HepG2 (cell line): ENCODE results near the gene ANAPC2. TPM values are rescaled to one million over a fixed set of nuclear protein-coding genes. Genes with fewer than 3 reads are reported as not detected.

Experiments
- ATAC-seq: fragments of 200-7000 bp; cut with Tn5 transposase; 3 replicates; pipeline ENCODE4 v1.9.1; 2020; ENCODE audit warnings: mild to moderate bottlenecking, moderate library complexity
- BruUV-seq: library from RNA; stranded (reverse); fragments of 400-500 nt; replicated peaks from 2 replicates; lab custom pipeline; 2021; lab: Mats Ljungman, UMichigan
- CTCF ChIA-PET: fragments of 300-600 bp; formaldehyde crosslinking; extraction: SDS; loops from one replicate; lab custom pipeline; 2021; ENCODE audit warnings: low total read pairs, inconsistent platforms, low intra/inter-chr PET ratio; lab: Yijun Ruan, JAX
- POLR2A ChIA-PET: fragments of 350-600 bp; sonication (Branson Sonifier 250); formaldehyde crosslinking; loops from one replicate; lab custom pipeline; 2020; ENCODE audit warnings: antibody characterized with exemption, inconsistent platforms; lab: Yijun Ruan, JAX
- DNase-seq: peaks from one replicate; pipeline ENCODE4 v3.0.0-alpha.2; 2015; ENCODE audit warnings: low spot score
- FAIRE-seq: peaks from 3 replicates; lab custom pipeline; 2011; peaks lifted over from hg19 to GRCh38; lab: Jason Lieb, UNC
- H2AFZ ChIP-seq: one replicate; pipeline ENCODE4 v1.6.1; 2011; ENCODE audit warnings: low read length, inconsistent platforms
- H3K27ac ChIP-seq: fragments of 300-600 bp; 3 replicates; pipeline ENCODE4 v1.8.0; 2011; ENCODE audit warnings: mixed run types, mild to moderate bottlenecking, mixed read lengths, low read length, inconsistent platforms; ENCODE audit not compliant: insufficient read depth; ENCODE audit errors: extremely low read length
- H3K27me3 ChIP-seq, 2 experiments: fragments of 200-600 bp in 1 of 2; 2 replicates in 1 of 2; 3 replicates in 1 of 2; pipeline versions ENCODE4 v1.6.0 to v1.8.0; 2011; ENCODE audit warnings: low read length in 2 of 2, mild to moderate bottlenecking in 2 of 2, moderate library complexity in 2 of 2, inconsistent platforms in 1 of 2; ENCODE audit not compliant: insufficient read depth in 2 of 2, control insufficient read depth in 1 of 2
- H3K36me3 ChIP-seq, 2 experiments: fragments of 200-600 bp in 1 of 2; replicated peaks in 1 of 2; 2 replicates in 1 of 2; 3 replicates in 1 of 2; pipeline versions ENCODE4 v1.5.1 to v1.8.0; 2011; ENCODE audit warnings: low read length in 2 of 2, inconsistent platforms in 1 of 2; ENCODE audit not compliant: insufficient read depth in 2 of 2, control insufficient read depth in 1 of 2
- H3K4me1 ChIP-seq: 2 replicates; pipeline ENCODE4 v1.5.1; 2012; ENCODE audit warnings: low read length, inconsistent platforms; ENCODE audit not compliant: insufficient read depth
- H3K4me2 ChIP-seq: 2 replicates; pipeline ENCODE4 v1.6.0; 2011; ENCODE audit warnings: low read depth, low read length, inconsistent platforms
- H3K4me3 ChIP-seq, 3 experiments: fragments of 200-600 bp in 1 of 3; sonication (generic), shearing (Covaris generic) in 1 of 3; replicated peaks in 1 of 3; 2 replicates each; pipeline ENCODE4 v1.5.1; 2011 to 2016; ENCODE audit warnings: low read length in 3 of 3, inconsistent platforms in 2 of 3, low read depth in 2 of 3, mild to moderate bottlenecking in 2 of 3, control low read depth in 1 of 3, mixed read lengths in 1 of 3; ENCODE audit not compliant: insufficient read depth in 1 of 3
- H3K79me2 ChIP-seq: one replicate; pipeline ENCODE4 v1.6.1; 2011; ENCODE audit warnings: low read length, inconsistent platforms; ENCODE audit not compliant: insufficient read depth
- H3K9ac ChIP-seq: 2 replicates; pipeline ENCODE4 v1.6.0; 2011; ENCODE audit warnings: mild to moderate bottlenecking, low read depth, low read length, inconsistent platforms; ENCODE audit not compliant: insufficient read depth
- H3K9me3 ChIP-seq: 2 replicates; pipeline ENCODE4 v1.5.1; 2012; ENCODE audit warnings: mild to moderate bottlenecking, low read length
- H4K20me1 ChIP-seq: 2 replicates; pipeline ENCODE4 v1.6.0; 2011; ENCODE audit warnings: inconsistent platforms, mild to moderate bottlenecking, low read length, moderate library complexity; ENCODE audit not compliant: insufficient read depth
- ARID2 ChIP-seq: sonication (generic); formaldehyde crosslinking; IDR thresholded peaks from 2 replicates; pipeline ENCODE4 v1.8.1; 2022; ENCODE audit warnings: mild to moderate bottlenecking, missing genetic modification reagents, borderline replicate concordance
- ETV6 ChIP-seq: sonication (generic); formaldehyde crosslinking; conservative IDR thresholded peaks from 2 replicates; pipeline ENCODE4 v1.4.0; 2020; ENCODE audit warnings: missing genetic modification reagents
- HDAC1 ChIP-seq: sonication (generic); formaldehyde crosslinking; IDR thresholded peaks from 2 replicates; pipeline ENCODE4 v1.5.1; 2020; ENCODE audit warnings: mild to moderate bottlenecking, missing genetic modification reagents
- HNRNPK ChIP-seq: fragments of 200-400 bp; formaldehyde crosslinking; IDR thresholded peaks from 2 replicates; pipeline ENCODE4 v1.6.1; 2018; ENCODE audit warnings: low read length, low read depth, moderate library complexity, mild to moderate bottlenecking; ENCODE audit not compliant: poor library complexity, severe bottlenecking
- PCBP1 ChIP-seq: fragments of 200-400 bp; formaldehyde crosslinking; IDR thresholded peaks from 2 replicates; pipeline ENCODE4 v1.6.1; 2017; ENCODE audit warnings: mild to moderate bottlenecking, low read depth, low read length, borderline replicate concordance
- REL ChIP-seq: sonication (generic); formaldehyde crosslinking; conservative IDR thresholded peaks from 2 replicates; pipeline ENCODE4 v1.8.0; 2022; ENCODE audit warnings: mild to moderate bottlenecking, missing genetic modification reagents, moderate library complexity
- WGBS: methylation state at CpG from one replicate; pipeline ENCODE4 v1.1.6; 2017; ENCODE audit warnings: low lambda C conversion rate; 5-methylcytosine and 5-hydroxymethylcytosine counted together
- in situ Hi-C: cut with HindIII; loops from 2 replicates; pipeline ENCODE4 v1.10.0; 2017; ENCODE audit warnings: low pct_unique_long_range_greater_than_20kb; ENCODE audit not compliant: extremely low pct_ligation_motif_present
- intact Hi-C: fragments of 100-400 bp; cut with micrococcal nuclease; formaldehyde crosslinking; loops from one replicate; pipeline ENCODE4 v1.10.0; 2022; ENCODE audit not compliant: unreplicated experiment
- polyA plus RNA-seq, 8 experiments: library from polyadenylated mRNA; depleted of rRNA in 3 of 8; stranded (reverse) in 7 of 8; unstranded in 1 of 8; fragments of >200 nt; fragmentation: Illumina TruSeq in 4 of 8; extraction: Trizol in 4 of 8; gene quantifications; 2 replicates each; pipeline versions ENCODE4 v1.2.1 to v1.2.3, GENCODE V29; 2011 to 2016; ENCODE audit warnings: low read depth in 4 of 8, missing spikeins in 1 of 8, mixed read lengths in 1 of 8; ENCODE audit not compliant: insufficient read depth in 1 of 8
- total RNA-seq, 5 experiments: library from RNA; depleted of rRNA; stranded (reverse); fragments of >200 nt; fragmentation: Illumina TruSeq; extraction: Trizol; gene quantifications; 2 replicates each; pipeline ENCODE4 v1.2.3, GENCODE V29; 2016; ENCODE audit warnings: low read depth in 1 of 5
- TF ChIP-seq, protein P1 (sequence below), 2 experiments: sonication (generic) in 1 of 2; formaldehyde crosslinking in 1 of 2; IDR thresholded peaks; 2 replicates each; pipeline versions ENCODE4 v1.4.0 to v1.6.1; 2018 to 2020; ENCODE audit warnings: missing genetic modification reagents in 2 of 2, borderline replicate concordance in 1 of 2, low read depth in 1 of 2, mild to moderate bottlenecking in 1 of 2, missing biosample characterization in 1 of 2

Gene ANAPC2
- total and polyA plus RNA-seq, 2 of the 13 experiments (the other 11 are each of a cell fraction or from before 2014, with no cell fraction given): 12.3 to 15.4 TPM

DNA sequence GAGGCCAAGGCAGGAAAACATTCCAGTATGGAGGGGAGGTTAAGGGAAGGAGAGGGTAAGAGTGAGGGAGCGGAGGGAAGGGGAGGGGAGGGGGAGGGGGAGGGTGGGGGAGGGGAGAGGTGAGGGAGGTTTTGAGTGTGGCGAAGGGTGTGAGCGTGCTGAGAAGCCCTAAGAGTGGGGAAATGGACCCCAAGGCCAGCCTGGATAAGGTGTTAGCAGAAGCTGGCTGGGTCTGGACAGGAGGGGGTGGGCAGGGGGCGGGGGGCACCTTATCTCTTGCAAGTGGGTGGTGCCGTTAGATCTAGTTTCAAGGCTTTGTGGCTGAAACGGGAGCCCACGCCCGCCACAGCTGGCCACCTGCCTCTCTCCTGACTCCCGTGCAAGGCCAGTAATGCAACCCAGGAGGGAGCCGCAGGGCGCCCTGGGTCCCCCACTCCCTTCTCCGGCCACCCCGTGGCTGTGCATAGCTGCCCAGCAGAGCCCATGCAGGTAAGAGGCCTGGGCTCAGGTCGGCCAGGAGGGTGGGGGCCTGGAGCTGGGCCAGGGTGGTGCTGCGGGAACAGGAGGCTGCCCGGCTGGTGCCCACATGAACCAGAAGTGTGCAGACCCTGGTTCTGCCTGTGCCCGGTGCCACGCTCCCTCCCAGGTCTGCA lies 39.6 kb upstream of the ANAPC2 start:
- H3K9me3 ChIP-seq: no peaks in the 10 kb centered on the region
- no peaks in the 10 kb centered on the region for H4K20me1 ChIP-seq
- no TSS peak for BruUV-seq
- in situ Hi-C loops (loop anchor here (5.0 kb wide), 2 partner anchors 41 to 116 kb away; partner anchors contain the start of genes ANAPC2, DPP7 and SSNA1), intact Hi-C loops (loop anchor here (2.0 kb wide), 2 partner anchors 39 to 107 kb away; partner anchors contain the start of genes ANAPC2 and SSNA1)
- ATAC-seq: no peak
- POLR2A ChIA-PET: interaction anchor here (0.9 to 13.4 kb wide), 10 partner anchors 10 to 110 kb away, joined by 3 to 225 read pairs (median 4); partner anchors contain the start of genes NDOR1, SSNA1, TMEM203 and TPRN
- no peak for DNase-seq
- peaks cover 79% of the 10 kb centered on the region for H3K4me1 ChIP-seq
- no peak overlapping the region for H3K27ac ChIP-seq
- CTCF ChIA-PET: interaction anchor here (0.7 to 1.5 kb wide), 5 partner anchors 9 to 65 kb away, joined by 3 to 16 read pairs (median 3); partner anchors contain the start of genes ANAPC2 and SSNA1
- H3K4me2 ChIP-seq: peak overlapping the region; percentile 96
- no peaks in the 10 kb centered on the region; a peak in 1 of 5 replicates for H3K27me3 ChIP-seq
- no peak overlapping the region for H2AFZ ChIP-seq
- H3K79me2 ChIP-seq: no peaks in the 10 kb centered on the region
- 49% methylated on average over 4 of the region's 18 CpGs for WGBS
- no peak for FAIRE-seq
- no peaks in the 10 kb centered on the region for H3K36me3 ChIP-seq
- peak overlapping the region in 2 of 3 experiments; percentile 62 to 72; a peak in 2 of 6 replicates for H3K4me3 ChIP-seq
- no peak overlapping the region for H3K9ac ChIP-seq
- TF ChIP-seq HDAC1 (CRISPR knock-in tag): 0 out of 2 replicates have a peak, but pooled peaks have one; percentile 7
- TF ChIP-seq PCBP1: peak; percentile 56; the same call in 1 of the 2 replicates
- TF ChIP-seq ETV6: no peak
- TF ChIP-seq, protein P1, sequence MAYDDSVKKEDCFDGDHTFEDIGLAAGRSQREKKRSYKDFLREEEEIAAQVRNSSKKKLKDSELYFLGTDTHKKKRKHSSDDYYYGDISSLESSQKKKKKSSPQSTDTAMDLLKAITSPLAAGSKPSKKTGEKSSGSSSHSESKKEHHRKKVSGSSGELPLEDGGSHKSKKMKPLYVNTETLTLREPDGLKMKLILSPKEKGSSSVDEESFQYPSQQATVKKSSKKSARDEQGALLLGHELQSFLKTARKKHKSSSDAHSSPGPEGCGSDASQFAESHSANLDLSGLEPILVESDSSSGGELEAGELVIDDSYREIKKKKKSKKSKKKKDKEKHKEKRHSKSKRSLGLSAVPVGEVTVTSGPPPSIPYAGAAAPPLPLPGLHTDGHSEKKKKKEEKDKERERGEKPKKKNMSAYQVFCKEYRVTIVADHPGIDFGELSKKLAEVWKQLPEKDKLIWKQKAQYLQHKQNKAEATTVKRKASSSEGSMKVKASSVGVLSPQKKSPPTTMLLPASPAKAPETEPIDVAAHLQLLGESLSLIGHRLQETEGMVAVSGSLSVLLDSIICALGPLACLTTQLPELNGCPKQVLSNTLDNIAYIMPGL (CRISPR knock-in tag; IDR thresholded peaks at IDR 0.05; ENCODE audit: borderline replicate concordance in 1 of 2, low read depth in 1 of 2): 0 out of 4 replicates have a peak, but pooled peaks of 1 of the 2 experiments have one; percentile 10
- 0 out of 2 replicates have a peak, but pooled peaks have one; percentile 10 for TF ChIP-seq REL (CRISPR knock-in tag)
- no peak for TF ChIP-seq ARID2
- TF ChIP-seq HNRNPK: peak; percentile 13
